Measurements from ENCODE around the gene PKP4.
"Not testable (repeated sequence)": the region's sequence is repeated elsewhere in the genome, so short reads cannot be mapped to it uniquely, and the experiment has no call there.

The PKP4 gene

GRCh38 chr2:158456309-158457066 is at the start of gene PKP4, which contains the start of gene CCDC148:
Gene PKP4 (plus strand): TSS chr2:158456952. CDS start chr2:158533185, 76,233 bp downstream.
Gene CCDC148 (minus strand): TSS chr2:158456753. CDS start chr2:158456439, 314 bp downstream.
- peak; percentile 84 to 96 for DNase-seq

- DNase-seq = no peak
These were observed 49.7 kb upstream of the PKP4 start for GRCh38 chr2:158407031-158407430.

- no peak for DNase-seq
These were observed 46.6 kb upstream of the PKP4 start for GRCh38 chr2:158410132-158410531.

GRCh38 chr2:158411748-158412147 is 45.0 kb upstream of the PKP4 start:
- DNase-seq = no peak

GRCh38 chr2:158412206-158412605 is 44.5 kb upstream of the PKP4 start:
- no peak for DNase-seq

- no peak for DNase-seq
These were observed 43.2 kb upstream of the PKP4 start for GRCh38 chr2:158413581-158413980.

GRCh38 chr2:158414538-158414937 is 42.2 kb upstream of the PKP4 start:
- DNase-seq = no peak

- no peak for DNase-seq
These were observed 24.6 kb upstream of the PKP4 start for GRCh38 chr2:158432117-158432516.

GRCh38 chr2:158433716-158434115 is 23.0 kb upstream of the PKP4 start:
- not testable (repeated sequence) for DNase-seq

GRCh38 chr2:158439062-158439461 is 17.7 kb upstream of the PKP4 start:
- not testable (repeated sequence) for DNase-seq

GRCh38 chr2:158443606-158444005 is 13.1 kb upstream of the PKP4 start:
- no peak for DNase-seq

GRCh38 chr2:158457092-158457825 is 507 bp downstream of the PKP4 start:
- DNase-seq = peak; percentile 74 to 83

GRCh38 chr2:158457826-158458616 is 1.3 kb downstream of the PKP4 start:
- DNase-seq = peak; percentile 80 to 88

- DNase-seq = peak in 1 of 2 experiments; percentile 34
These were observed 1.8 kb downstream of the PKP4 start for GRCh38 chr2:158458617-158458920.

- DNase-seq = peak in 1 of 2 experiments; percentile 32
These were observed 2.6 kb downstream of the PKP4 start for GRCh38 chr2:158459161-158460003.

- peak in 1 of 2 experiments; percentile 6 for DNase-seq
These were observed 4.0 kb downstream of the PKP4 start for GRCh38 chr2:158460632-158461297.

- no peak for DNase-seq
These were observed 6.8 kb downstream of the PKP4 start for GRCh38 chr2:158463496-158464095.

- DNase-seq = peak in 1 of 2 experiments; percentile 56
These were observed 7.9 kb downstream of the PKP4 start for GRCh38 chr2:158464426-158465281.

- DNase-seq = no peak
These were observed 10.5 kb downstream of the PKP4 start for GRCh38 chr2:158467248-158467647.

GRCh38 chr2:158472829-158473228 is 16.1 kb downstream of the PKP4 start:
- not testable (repeated sequence) for DNase-seq

All from NCI-H526 (cell line).